GM20000 (cell line): Measurements from ENCODE around the gene RSPH6A.

Experiments
- DNase-seq: peaks from one replicate; pipeline ENCODE4 v3.0.0; 2012; ENCODE audit warnings: low spot score
- CTCF ChIP-seq: IDR thresholded peaks from 2 replicates; pipeline ENCODE4 v1.5.1; 2012; ENCODE audit warnings: mild to moderate bottlenecking, control low read depth; ENCODE audit errors: extremely low read depth, missing control alignments

The RSPH6A gene

GRCh38 chr19:45777395-45777961, 37.6 kb downstream of the RSPH6A start:
- DNase-seq, result no peak
- no peak for TF ChIP-seq CTCF

GRCh38 chr19:45774765-45775164, 40.3 kb downstream of the RSPH6A start:
- no peak for DNase-seq
- TF ChIP-seq CTCF, result no peak

GRCh38 chr19:45773384-45773783, 41.7 kb downstream of the RSPH6A start:
- DNase-seq, result no peak
- no peak for TF ChIP-seq CTCF

- TF ChIP-seq CTCF, result no peak
- no peak for DNase-seq
Measured at GRCh38 chr19:45772912-45773311, 42.2 kb downstream of the RSPH6A start.

GRCh38 chr19:45772130-45772840, 42.8 kb downstream of the RSPH6A start:
- DNase-seq, result no peak
- no peak for TF ChIP-seq CTCF

- no peak for TF ChIP-seq CTCF
Measured at GRCh38 chr19:45771311-45771933, 43.7 kb downstream of the RSPH6A start.

More at GRCh38 chr19:45771311-45771933, 43.7 kb downstream of the RSPH6A start:
- DNase-seq, result no peak
